Stimulated activated naive CD8-positive, alpha-beta T cell treated with anti-CD3 and anti-CD28 coated beads, Interleukin-15, Interleukin-2, amounts not matched to agents 100 ng/mL and 50 ng/mL, for 24 hours (primary cell): ENCODE data around the gene ASB13.

ENCODE experiments used
- H3K27ac Mint-ChIP-seq: one replicate; pipeline ENCODE4 v1.8.0; 2021; ENCODE audit warnings: mild to moderate bottlenecking, mixed read lengths
- H3K27me3 Mint-ChIP-seq: one replicate; pipeline ENCODE4 v1.8.0; 2021; ENCODE audit warnings: mixed read lengths
- H3K36me3 Mint-ChIP-seq: one replicate; pipeline ENCODE4 v1.8.0; 2021; ENCODE audit warnings: low read depth, mixed read lengths
- H3K4me1 Mint-ChIP-seq: one replicate; pipeline ENCODE4 v1.8.0; 2021; ENCODE audit warnings: low read depth, mixed read lengths
- H3K4me3 Mint-ChIP-seq: one replicate; pipeline ENCODE4 v1.8.0; 2021; ENCODE audit warnings: mild to moderate bottlenecking, mixed read lengths
- H3K9me3 Mint-ChIP-seq: one replicate; pipeline ENCODE4 v1.8.0; 2021; ENCODE audit warnings: mixed read lengths

Gene ASB13

GRCh38 chr10:5589661-5590511 is 76.5 kb downstream of the ASB13 start:
- Mint-ChIP-seq H3K27me3 (peaks cover 13% of the 10 kb centered on the region), H3K27ac (no peak overlapping the region), H3K36me3 (no peaks in the 10 kb centered on the region), H3K4me1 (peaks cover 4% of the 10 kb centered on the region), H3K9me3 (no peaks in the 10 kb centered on the region), H3K4me3 (no peak overlapping the region)

GRCh38 chr10:5589011-5589660 is 77.3 kb downstream of the ASB13 start:
- Mint-ChIP-seq H3K4me1 (peaks cover 4% of the 10 kb centered on the region), H3K36me3 (no peaks in the 10 kb centered on the region), H3K27me3 (peaks cover 6% of the 10 kb centered on the region), H3K27ac (no peak overlapping the region), H3K4me3 (no peak overlapping the region), H3K9me3 (no peaks in the 10 kb centered on the region)
